K562 (cell line): ENCODE results near the gene KCNH8.

Source experiments
- BRCA1 ChIP-seq, 2 experiments: fragments of 450-650 bp in 1 of 2; sonication (generic) in 1 of 2; formaldehyde crosslinking in 1 of 2; IDR thresholded peaks; 2 replicates each; pipeline versions ENCODE4 v1.5.0 to v1.6.1; 2017 to 2020; ENCODE audit warnings: mild to moderate bottlenecking in 1 of 2, missing genetic modification reagents in 1 of 2
- EZH2 ChIP-seq: IDR thresholded peaks from 2 replicates; pipeline ENCODE4 v1.6.1; 2012; ENCODE audit warnings: low read depth, mild to moderate bottlenecking, inconsistent platforms, low read length, borderline replicate concordance
- GATA2 ChIP-seq: sonication (generic); formaldehyde crosslinking; IDR thresholded peaks from 2 replicates; pipeline ENCODE4 v1.4.0; 2020; ENCODE audit warnings: mild to moderate bottlenecking, missing genetic modification reagents
- HINFP ChIP-seq: fragments of 450-650 bp; conservative IDR thresholded peaks from 2 replicates; pipeline ENCODE4 v1.6.1; 2016; ENCODE audit warnings: missing genetic modification characterization, low read depth, mild to moderate bottlenecking, control low read depth, missing compliant biosample characterization
- NR2F6 ChIP-seq: fragments of 450-650 bp; formaldehyde crosslinking; IDR thresholded peaks from 2 replicates; pipeline ENCODE4 v1.4.0; 2020; ENCODE audit warnings: mild to moderate bottlenecking
- POLR2A ChIP-seq: fragments of 450-650 bp; conservative IDR thresholded peaks from 2 replicates; pipeline ENCODE4 v1.6.1; 2016
- STAG1 ChIP-seq: sonication (generic); formaldehyde crosslinking; IDR thresholded peaks from 2 replicates; pipeline ENCODE4 v1.5.0; 2020; ENCODE audit warnings: missing genetic modification reagents, borderline replicate concordance
- YY1 ChIP-seq, 3 experiments: IDR thresholded peaks; 2 replicates each; pipeline ENCODE4 v1.6.1; 2011; ENCODE audit warnings: low read length in 2 of 3, mild to moderate bottlenecking in 2 of 3, moderate library complexity in 2 of 3, borderline replicate concordance in 1 of 3, control low read depth in 1 of 3, low read depth in 1 of 3; ENCODE audit not compliant: insufficient read depth in 3 of 3, insufficient replicate concordance in 2 of 3, control insufficient read depth in 1 of 3, insufficient read length in 1 of 3; ENCODE audit errors: extremely low read depth in 1 of 3
- ZNF274 ChIP-seq: IDR thresholded peaks from 2 replicates; pipeline ENCODE4 v1.6.1; 2011; ENCODE audit warnings: low read depth, mild to moderate bottlenecking, low read length, moderate library complexity, borderline replicate concordance
- ZSCAN29 ChIP-seq: fragments of 450-650 bp; IDR thresholded peaks from 2 replicates; pipeline ENCODE4 v1.6.1; 2017

- no peak for TF ChIP-seq HINFP (tag)
- no peak for TF ChIP-seq EZH2
- no peak for TF ChIP-seq YY1 (IDR thresholded peaks at IDR 0.05; ENCODE audit: borderline replicate concordance in 1 of 3, control insufficient read depth in 1 of 3, extremely low read depth in 1 of 3, insufficient read depth in 3 of 3, insufficient read length in 1 of 3, insufficient replicate concordance in 2 of 3, low read depth in 1 of 3, low read length in 2 of 3)
- TF ChIP-seq ZSCAN29, result no peak
- TF ChIP-seq POLR2A, result no peak
- no peak for TF ChIP-seq ZNF274
- TF ChIP-seq STAG1 (CRISPR knock-in tag), result no peak
- no peak for TF ChIP-seq GATA2 (CRISPR knock-in tag)
- TF ChIP-seq NR2F6 (CRISPR knock-in tag), result no peak
- no peak for TF ChIP-seq BRCA1 (IDR thresholded peaks at IDR 0.05)
- TF ChIP-seq BRCA1 (CRISPR knock-in tag; IDR thresholded peaks at IDR 0.05), result no peak
These were observed 79.9 kb downstream of the KCNH8 start for GRCh38 chr3:19228167-19228566.
